ENCODE results near the gene RIC3.

GRCh38 chr11:8091721-8092120 is 77.1 kb downstream of the RIC3 start:
- TF ChIP-seq POLR2A (IDR thresholded peaks at IDR 0.05; ENCODE audit: control extremely low read depth in 1 of 2, low read depth in 2 of 2, low read length in 2 of 2) (no peak), CHD2 (IDR thresholded peaks at IDR 0.05; ENCODE audit: low read length) (no peak), FOSL1 (IDR thresholded peaks at IDR 0.05; ENCODE audit: insufficient read depth, low read depth, low read length) (no peak), CTCF (IDR thresholded peaks at IDR 0.05; ENCODE audit: control extremely low read depth in 1 of 3, insufficient read depth in 1 of 3, low read depth in 1 of 3, low read length in 3 of 3) (no peak), SUZ12 (IDR thresholded peaks at IDR 0.05; ENCODE audit: low read length) (no peak), SAP30 (IDR thresholded peaks at IDR 0.05; ENCODE audit: insufficient read depth, insufficient replicate concordance, low read length) (no peak), YY1 (IDR thresholded peaks at IDR 0.05; ENCODE audit: low read depth, low read length) (no peak), MAX (IDR thresholded peaks at IDR 0.05) (no peak), EP300 (IDR thresholded peaks at IDR 0.05; ENCODE audit: borderline replicate concordance in 1 of 2, low read depth in 2 of 2, low read length in 2 of 2) (no peak), CREB1 (IDR thresholded peaks at IDR 0.05) (no peak), POLR2AphosphoS5 (IDR thresholded peaks at IDR 0.05; ENCODE audit: low read depth, low read length) (no peak), POU5F1 (IDR thresholded peaks at IDR 0.05; ENCODE audit: low read depth, low read length) (no peak), SIRT6 (IDR thresholded peaks at IDR 0.05; ENCODE audit: low read length) (no peak), JUN (IDR thresholded peaks at IDR 0.05; ENCODE audit: low read depth, low read length) (no peak)
